CD4-positive, alpha-beta T cell treated with Interleukin-15 for 4 hours (primary cell): ENCODE measurements around the gene FN3K.

Experiments used
- DNase-seq: peaks from one replicate; pipeline ENCODE4 v3.0.0-alpha.2; 2020; ENCODE audit warnings: low spot score

The FN3K gene

DNA sequence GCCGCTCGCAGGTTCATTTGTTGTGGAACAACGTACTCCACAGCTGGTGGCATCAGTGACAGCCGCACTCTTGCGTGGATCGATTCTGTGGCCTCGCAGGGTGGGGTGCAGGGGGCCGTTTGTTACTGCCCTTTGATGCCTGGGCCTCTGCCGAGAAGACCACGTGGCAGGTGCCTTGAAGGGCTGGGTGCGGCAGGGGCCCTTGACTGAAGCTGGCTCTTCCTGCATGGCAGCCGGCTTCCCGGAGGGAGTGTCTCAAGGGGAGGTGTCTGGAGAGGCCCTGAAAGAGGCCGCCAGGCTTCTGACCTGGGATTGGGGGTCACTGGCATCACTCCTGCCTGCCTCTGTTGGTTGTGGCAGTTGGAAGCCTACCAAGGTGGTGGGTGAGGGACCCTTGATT, 60.2 kb downstream of the FN3K start:
- no peak for DNase-seq

- no peak for DNase-seq
Observed at GRCh38 chr17:82797061-82797460, 61.6 kb downstream of the FN3K start.

DNA sequence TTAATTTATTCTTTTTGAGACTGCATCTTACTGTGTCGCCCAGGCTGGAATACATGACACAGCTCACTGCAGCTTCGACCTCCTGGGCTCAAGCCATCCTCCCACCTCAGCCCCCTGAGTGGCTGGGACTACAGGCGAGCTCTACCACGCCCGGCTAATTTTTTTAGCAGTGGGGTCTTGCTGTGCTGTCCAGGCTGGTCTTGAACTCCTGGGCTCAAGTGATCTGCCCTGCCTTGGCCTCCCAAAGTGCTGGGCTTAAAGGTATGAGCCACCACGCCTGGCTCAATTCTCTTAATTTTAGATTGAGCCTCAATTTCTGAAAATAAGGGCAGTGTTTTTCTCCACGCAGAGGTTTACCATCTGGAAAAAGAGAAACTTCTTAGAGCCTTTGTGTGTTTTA, 63.3 kb downstream of the FN3K start:
- no peak for DNase-seq

GRCh38 chr17:82799591-82799990, 64.2 kb downstream of the FN3K start:
- DNase-seq: no peak
